ENCODE data around the gene SRD5A2. TPM values are rescaled to one million over a fixed set of nuclear protein-coding genes. Genes with fewer than 3 reads are reported as not detected.

The SRD5A2 gene
- total RNA-seq: not detected in 2 replicates

GRCh38 chr2:31580321-31581117 lies at the start of gene SRD5A2:
TSS of gene SRD5A2 (minus strand) at chr2:31580938. CDS start at chr2:31580900, 38 bp downstream.

Other genes with a start within 250 kb of the SRD5A2 start
- 0.24 and 0.52 TPM in 2 replicates for gene XDH, start 166.2 kb downstream of the SRD5A2 start, total RNA-seq